ENCODE results near the gene PPP1R1A. TPM values are rescaled to one million over a fixed set of nuclear protein-coding genes. Genes with fewer than 3 reads are reported as not detected.

Gene PPP1R1A
- polyA plus RNA-seq, 1 donor (not counting 4 experiments of a cell fraction or from before 2014, with no cell fraction given): not detected

DNA sequence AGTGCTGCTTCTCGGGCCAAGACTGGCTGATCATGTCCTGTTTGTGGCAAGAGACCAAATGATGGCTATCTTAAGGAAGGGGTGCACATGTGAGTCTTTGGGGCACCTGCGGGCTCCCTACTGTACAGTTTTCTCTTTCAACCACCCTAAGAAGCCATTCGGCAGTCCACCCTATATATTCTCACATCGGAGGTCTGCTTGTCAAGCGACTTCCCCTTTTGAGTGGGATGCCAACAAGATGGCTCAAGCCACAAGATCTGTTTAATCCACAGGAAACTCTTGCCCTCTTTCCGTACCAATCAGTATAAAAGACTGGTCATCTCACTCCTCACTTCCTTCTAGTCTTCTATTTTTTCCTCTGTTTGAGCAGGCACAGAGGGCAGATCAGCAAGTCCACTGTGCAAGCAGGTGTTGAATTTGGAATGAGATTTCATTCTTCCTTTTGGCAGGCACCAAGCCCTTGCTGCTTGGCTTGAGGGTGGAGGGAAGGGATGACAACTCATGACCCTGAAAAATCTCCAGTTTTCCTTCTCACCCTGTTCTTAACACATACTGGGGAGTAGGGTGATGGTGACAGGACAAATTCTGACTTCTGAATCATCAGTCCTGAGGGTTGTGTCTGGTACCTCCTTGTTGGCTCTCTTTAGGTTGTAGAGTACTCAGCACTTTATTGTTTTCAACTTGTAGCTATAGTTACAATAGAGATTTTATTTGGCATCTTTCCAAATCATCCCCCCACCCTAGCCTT is 28.6 kb upstream of the PPP1R1A start:
- Histone ChIP-seq H3K4me3 (ENCODE audit: control insufficient read depth in 2 of 3, extremely low read depth in 1 of 3, insufficient read depth in 2 of 3, low read depth in 1 of 3, low read length in 3 of 3) (no peak overlapping the region), H3K9ac (ENCODE audit: control insufficient read depth, extremely low read depth, insufficient read depth, low read length) (no peak overlapping the region), H3K79me2 (ENCODE audit: control insufficient read depth, insufficient read depth, low read length) (no peaks in the 10 kb centered on the region), H3K9me3 (ENCODE audit: control insufficient read depth, low read depth, low read length) (no peaks in the 10 kb centered on the region), H4K20me1 (ENCODE audit: control insufficient read depth, extremely low read depth, insufficient read depth, low read length) (no peaks in the 10 kb centered on the region), H3K4me1 (ENCODE audit: control insufficient read depth, extremely low read depth, insufficient read depth, low read length) (no peaks in the 10 kb centered on the region), H3K27me3 (ENCODE audit: control insufficient read depth, extremely low read depth, insufficient read depth, low read length) (peaks cover 4% of the 10 kb centered on the region), H3K4me2 (ENCODE audit: control insufficient read depth, extremely low read depth, insufficient read depth, low read depth, low read length) (no peak overlapping the region), H3K9me1 (ENCODE audit: control insufficient read depth, extremely low read depth, insufficient read depth, low read length) (no peaks in the 10 kb centered on the region), H3K36me3 (ENCODE audit: control insufficient read depth in 2 of 2, extremely low read depth in 1 of 2, insufficient read depth in 2 of 2, low read length in 2 of 2) (no peaks in the 10 kb centered on the region), H2AFZ (ENCODE audit: control insufficient read depth, low read length) (no peak overlapping the region), H3K27ac (ENCODE audit: control insufficient read depth, insufficient read depth, low read length) (no peak overlapping the region)
- FAIRE-seq (no peak), DNase-seq (ENCODE audit: low read depth, low spot score) (no peak)
- TF ChIP-seq, protein P1, sequence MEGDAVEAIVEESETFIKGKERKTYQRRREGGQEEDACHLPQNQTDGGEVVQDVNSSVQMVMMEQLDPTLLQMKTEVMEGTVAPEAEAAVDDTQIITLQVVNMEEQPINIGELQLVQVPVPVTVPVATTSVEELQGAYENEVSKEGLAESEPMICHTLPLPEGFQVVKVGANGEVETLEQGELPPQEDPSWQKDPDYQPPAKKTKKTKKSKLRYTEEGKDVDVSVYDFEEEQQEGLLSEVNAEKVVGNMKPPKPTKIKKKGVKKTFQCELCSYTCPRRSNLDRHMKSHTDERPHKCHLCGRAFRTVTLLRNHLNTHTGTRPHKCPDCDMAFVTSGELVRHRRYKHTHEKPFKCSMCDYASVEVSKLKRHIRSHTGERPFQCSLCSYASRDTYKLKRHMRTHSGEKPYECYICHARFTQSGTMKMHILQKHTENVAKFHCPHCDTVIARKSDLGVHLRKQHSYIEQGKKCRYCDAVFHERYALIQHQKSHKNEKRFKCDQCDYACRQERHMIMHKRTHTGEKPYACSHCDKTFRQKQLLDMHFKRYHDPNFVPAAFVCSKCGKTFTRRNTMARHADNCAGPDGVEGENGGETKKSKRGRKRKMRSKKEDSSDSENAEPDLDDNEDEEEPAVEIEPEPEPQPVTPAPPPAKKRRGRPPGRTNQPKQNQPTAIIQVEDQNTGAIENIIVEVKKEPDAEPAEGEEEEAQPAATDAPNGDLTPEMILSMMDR (optimal IDR thresholded peaks at IDR 0.05 in 1 of 3, IDR thresholded peaks at IDR 0.05 in 1 of 3, conservative IDR thresholded peaks at IDR 0.05 in 1 of 3; ENCODE audit: extremely low read depth in 1 of 3, insufficient read depth in 2 of 3, low read length in 3 of 3): no peak
- no peak for TF ChIP-seq EZH2 (IDR thresholded peaks at IDR 0.05; ENCODE audit: low read length)
- dilution Hi-C loops (cut with MboI; ENCODE audit: extremely low pct_ligation_motif_present, low sequenced_read_pairs): no loop called here

DNA sequence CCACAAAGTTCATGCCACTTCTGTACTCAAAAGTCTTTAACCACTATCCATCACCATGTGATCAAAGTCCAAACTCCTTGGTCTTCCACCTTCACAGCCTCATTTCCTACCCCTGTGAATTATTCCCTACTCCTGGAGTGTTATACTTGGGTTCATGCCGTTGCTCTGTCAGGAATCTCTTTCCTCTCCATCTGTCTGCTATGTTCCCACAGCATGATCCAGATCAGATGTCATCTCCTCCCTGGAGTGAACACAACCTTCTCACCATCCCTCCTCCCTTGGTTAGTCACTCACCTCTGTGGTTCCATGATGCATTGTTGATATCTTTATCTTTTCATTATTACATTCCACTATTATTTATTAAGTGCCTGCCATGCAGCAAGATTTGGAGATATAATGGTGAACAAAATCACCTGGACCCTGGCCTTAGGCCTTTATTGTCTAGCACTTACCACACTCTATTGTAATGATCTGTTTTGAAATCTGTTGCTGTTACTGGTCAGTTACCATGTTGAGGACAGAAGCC is 23.8 kb upstream of the PPP1R1A start:
- no peak overlapping the region for H3K4me2 ChIP-seq (ENCODE audit: control insufficient read depth, extremely low read depth, insufficient read depth, low read depth, low read length)
- no peak overlapping the region for H3K9ac ChIP-seq (ENCODE audit: control insufficient read depth, extremely low read depth, insufficient read depth, low read length)
- no peaks in the 10 kb centered on the region for H3K9me3 ChIP-seq (ENCODE audit: control insufficient read depth, low read depth, low read length)
- H2AFZ ChIP-seq (ENCODE audit: control insufficient read depth, low read length): no peak overlapping the region
- no peak for FAIRE-seq
- dilution Hi-C loops (cut with MboI; ENCODE audit: extremely low pct_ligation_motif_present, low sequenced_read_pairs): no loop called here
- peaks cover 15% of the 10 kb centered on the region for H3K27me3 ChIP-seq (ENCODE audit: control insufficient read depth, extremely low read depth, insufficient read depth, low read length)
- no peak overlapping the region for H3K4me3 ChIP-seq (ENCODE audit: control insufficient read depth in 2 of 3, extremely low read depth in 1 of 3, insufficient read depth in 2 of 3, low read depth in 1 of 3, low read length in 3 of 3)
- TF ChIP-seq, protein P1 (optimal IDR thresholded peaks at IDR 0.05 in 1 of 3, IDR thresholded peaks at IDR 0.05 in 1 of 3, conservative IDR thresholded peaks at IDR 0.05 in 1 of 3; ENCODE audit: extremely low read depth in 1 of 3, insufficient read depth in 2 of 3, low read length in 3 of 3): no peak
- no peak for TF ChIP-seq EZH2 (IDR thresholded peaks at IDR 0.05; ENCODE audit: low read length)
- no peaks in the 10 kb centered on the region for H3K36me3 ChIP-seq (ENCODE audit: control insufficient read depth in 2 of 2, extremely low read depth in 1 of 2, insufficient read depth in 2 of 2, low read length in 2 of 2)
- H4K20me1 ChIP-seq (ENCODE audit: control insufficient read depth, extremely low read depth, insufficient read depth, low read length): no peaks in the 10 kb centered on the region
- no peak overlapping the region for H3K27ac ChIP-seq (ENCODE audit: control insufficient read depth, insufficient read depth, low read length)
- no peaks in the 10 kb centered on the region for H3K9me1 ChIP-seq (ENCODE audit: control insufficient read depth, extremely low read depth, insufficient read depth, low read length)
- H3K4me1 ChIP-seq (ENCODE audit: control insufficient read depth, extremely low read depth, insufficient read depth, low read length): no peaks in the 10 kb centered on the region
- DNase-seq (ENCODE audit: low read depth, low spot score): no peak
- no peaks in the 10 kb centered on the region for H3K79me2 ChIP-seq (ENCODE audit: control insufficient read depth, insufficient read depth, low read length)
